Medulla oblongata (tissue), 1 donor: ENCODE data around the gene FGF12.

ENCODE experiments used
- DNase-seq: peaks from one replicate; pipeline ENCODE4 v3.0.0-alpha.2; 2015; ENCODE audit errors: extremely low spot score

Gene FGF12

DNA sequence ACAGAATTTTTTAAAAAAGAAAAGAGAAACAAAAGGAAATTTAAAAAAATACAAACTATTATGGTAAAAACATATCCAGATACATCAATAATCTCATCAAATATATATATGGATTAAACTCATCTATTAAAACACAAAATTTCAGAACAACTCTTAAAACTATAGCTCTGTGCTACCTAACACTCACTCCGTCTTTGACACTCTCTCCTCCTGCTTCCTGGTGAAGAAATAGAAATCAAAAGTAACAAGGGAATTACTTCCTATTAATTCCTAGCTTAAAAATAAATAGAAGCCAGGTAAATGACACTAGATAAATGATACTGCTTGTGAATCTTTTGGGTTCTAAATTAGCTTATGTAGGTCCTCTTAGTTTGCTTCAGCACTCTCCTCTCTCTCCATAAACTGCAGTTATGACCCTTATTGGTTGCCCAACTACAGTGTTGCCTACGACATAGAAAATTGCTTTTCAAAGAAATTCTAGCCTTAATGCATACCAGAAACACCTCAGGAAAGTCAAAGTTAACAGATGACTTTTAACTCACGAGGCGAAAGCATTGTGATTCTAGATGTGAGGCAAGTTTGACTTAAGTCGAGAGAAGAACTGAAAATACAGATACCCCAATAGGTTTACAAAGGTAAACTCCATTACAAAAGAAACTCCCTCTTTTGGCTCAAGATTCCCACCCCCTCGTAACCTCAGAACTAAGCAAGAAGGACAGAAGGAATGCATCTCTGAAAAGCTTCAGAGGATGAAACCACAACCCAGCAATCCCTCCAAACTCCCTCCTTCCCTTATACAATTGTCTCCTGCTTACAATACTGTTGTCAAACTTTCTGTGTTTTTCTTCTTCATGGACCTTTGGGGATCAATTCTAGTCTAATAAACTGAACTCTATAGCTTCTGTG lies 394.7 kb downstream of the FGF12 start:
- no peak for DNase-seq

DNA sequence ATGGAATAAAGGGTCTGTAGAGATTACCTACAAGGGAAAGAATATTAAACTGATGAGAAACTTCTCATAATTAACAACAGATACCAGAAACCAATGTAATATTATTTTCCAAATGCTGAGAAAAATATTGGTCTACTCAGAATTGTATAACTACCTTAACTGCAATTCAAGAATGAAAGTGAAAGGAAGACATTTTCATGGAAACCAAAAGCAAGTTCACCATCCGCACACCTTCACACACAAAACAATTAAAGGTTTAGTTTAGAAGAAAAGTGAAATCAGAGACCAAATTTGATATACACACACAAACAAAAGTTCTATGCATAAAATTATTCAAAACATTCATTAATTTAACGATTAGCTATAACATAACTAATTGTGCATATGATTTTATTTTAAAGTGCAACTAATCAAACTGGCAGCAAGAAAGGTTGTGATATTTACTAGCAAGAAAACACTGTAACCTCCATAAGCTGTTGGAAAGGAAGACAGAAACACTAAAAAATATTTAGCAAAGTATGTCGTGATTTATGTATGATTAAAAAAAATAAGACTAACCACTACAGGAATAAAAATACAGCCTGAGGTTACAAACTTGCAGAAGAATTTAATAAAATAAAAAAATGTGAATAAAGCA lies 395.5 kb downstream of the FGF12 start:
- no peak for DNase-seq

DNA sequence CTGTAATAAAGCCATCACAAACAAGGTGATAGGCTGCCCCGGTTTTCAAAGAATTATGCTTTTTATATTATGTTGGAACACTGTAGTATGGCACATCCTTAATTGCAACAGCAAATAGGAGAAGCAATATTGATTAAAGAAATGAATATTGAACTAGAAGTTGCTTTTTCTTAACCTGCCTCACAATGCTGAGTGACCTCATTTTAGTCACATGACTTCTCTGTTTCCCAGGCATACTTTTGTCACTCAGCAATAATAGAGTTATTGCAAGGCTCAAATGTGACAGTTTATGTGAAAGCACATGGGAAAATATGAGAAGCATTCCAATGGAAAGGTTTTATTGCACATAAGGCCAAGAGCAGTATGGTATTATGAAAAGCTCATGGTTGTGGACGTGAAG lies 400.7 kb downstream of the FGF12 start:
- no peak for DNase-seq

- DNase-seq: no peak
Measured at GRCh38 chr3:192317564-192317963, 409.8 kb downstream of the FGF12 start.

- no peak for DNase-seq
Measured at GRCh38 chr3:192313605-192314004, 413.7 kb downstream of the FGF12 start.

GRCh38 chr3:192307631-192308030 lies 419.7 kb downstream of the FGF12 start:
- no peak for DNase-seq

GRCh38 chr3:192303235-192303634 lies 424.1 kb downstream of the FGF12 start:
- DNase-seq: no peak

GRCh38 chr3:192302721-192303120 lies 424.6 kb downstream of the FGF12 start:
- no peak for DNase-seq

DNA sequence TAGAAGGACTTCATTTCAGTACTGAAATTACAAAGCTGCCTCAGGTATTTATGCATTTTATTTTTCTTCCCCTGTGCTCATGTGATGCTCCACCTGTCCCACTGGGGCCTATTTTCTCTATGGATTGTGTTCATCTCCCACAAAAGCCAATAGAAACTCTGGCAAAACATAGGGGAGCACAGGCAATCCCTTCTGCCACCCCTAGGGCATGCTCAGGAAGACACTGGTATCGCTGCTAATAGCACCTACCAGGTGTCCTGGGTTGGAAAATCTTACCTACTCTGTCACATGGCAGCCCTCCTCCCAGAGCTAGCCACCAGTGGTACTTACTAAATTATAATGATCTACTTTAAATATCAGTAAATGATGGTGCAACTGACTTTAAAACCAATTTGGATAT lies 427.4 kb downstream of the FGF12 start:
- no peak for DNase-seq

DNA sequence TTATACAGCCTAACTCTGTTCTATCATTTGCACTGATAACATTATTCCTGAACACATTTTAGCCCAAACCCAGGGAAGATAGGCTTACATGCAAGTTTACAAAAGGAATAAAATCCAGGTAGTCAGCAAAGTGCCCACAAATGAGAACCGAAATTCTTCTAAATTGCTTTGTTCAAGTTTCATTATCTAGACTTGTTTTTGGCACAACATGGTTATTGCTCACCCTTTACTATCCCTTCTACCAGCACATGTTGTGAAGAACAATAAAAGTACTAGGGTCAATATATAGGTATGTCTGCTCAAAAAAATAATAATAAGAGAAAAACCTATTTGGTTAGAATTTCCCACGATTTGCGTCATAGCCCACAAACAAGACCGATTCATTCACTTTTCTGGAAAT lies 430.5 kb downstream of the FGF12 start:
- no peak for DNase-seq

DNA sequence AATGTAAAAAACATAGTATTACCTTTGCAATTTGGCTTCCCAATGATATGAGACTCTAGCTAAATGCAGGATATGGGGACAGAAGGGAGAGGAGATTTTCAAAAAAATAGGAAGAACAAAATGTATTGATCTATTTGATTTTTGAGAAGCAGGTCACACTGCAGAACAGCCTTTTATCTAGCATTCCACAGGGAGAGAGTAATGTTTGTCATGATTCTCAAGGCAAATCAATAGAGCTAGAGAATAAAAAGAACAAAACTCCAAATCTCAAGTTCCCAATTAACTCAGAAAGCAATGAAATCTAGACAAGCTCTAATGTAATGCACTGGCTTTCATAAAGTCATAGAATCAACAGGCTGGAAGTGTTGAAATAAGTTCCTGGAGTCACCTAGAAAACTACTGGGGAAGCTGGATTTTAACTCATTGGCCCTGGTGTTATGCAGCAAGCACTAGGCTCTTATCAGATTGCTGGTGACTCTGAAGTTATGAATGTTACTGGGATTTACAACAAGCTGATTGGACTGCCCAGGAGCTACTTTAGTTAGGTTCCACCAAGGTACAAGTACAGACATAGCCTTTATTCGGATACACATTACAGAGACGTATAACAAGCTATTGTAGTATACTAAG lies 442.8 kb downstream of the FGF12 start:
- no peak for DNase-seq

- DNase-seq: no peak
Measured at GRCh38 chr3:192281207-192281880, 446.0 kb downstream of the FGF12 start.

DNA sequence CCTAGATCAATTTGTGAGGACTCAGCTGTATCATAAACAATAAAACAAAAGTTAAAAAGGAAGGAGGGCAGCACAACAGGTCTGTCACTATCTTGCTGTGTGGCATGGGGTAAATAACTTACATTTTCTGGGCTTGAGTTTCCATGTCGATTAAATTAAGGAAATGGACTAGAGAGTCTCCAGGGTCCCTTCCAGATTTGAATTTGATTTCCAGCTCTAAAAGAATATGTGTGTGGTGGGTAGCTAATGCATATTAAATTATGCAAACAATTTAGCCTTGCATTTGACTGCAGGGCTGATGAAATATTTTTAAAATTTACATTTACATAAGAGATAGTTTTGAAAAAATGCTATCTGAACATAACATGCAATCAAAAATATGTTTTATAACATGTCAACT lies 447.7 kb downstream of the FGF12 start:
- DNase-seq: no peak

- DNase-seq: no peak
Measured at GRCh38 chr3:192277477-192277876, 449.9 kb downstream of the FGF12 start.

GRCh38 chr3:192275741-192276355 lies 451.5 kb downstream of the FGF12 start:
- DNase-seq: no peak

DNA sequence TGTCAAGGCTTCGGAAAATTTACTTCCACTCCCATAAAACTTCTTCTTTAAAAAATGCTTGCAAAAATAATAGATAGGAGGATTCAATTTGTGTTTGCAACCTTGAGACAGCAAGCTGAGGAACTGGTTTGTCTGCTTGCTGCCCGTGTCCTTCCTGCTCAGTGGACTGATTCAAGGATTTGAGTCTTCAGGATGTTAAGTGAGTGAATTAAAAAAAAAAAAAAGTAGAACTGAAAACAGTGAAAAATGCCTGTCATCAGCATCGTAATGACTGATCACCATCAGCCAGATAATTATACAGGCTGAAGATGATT lies 453.7 kb downstream of the FGF12 start:
- no peak for DNase-seq

- DNase-seq: no peak
Measured at GRCh38 chr3:192273001-192273696, 454.2 kb downstream of the FGF12 start.

DNA sequence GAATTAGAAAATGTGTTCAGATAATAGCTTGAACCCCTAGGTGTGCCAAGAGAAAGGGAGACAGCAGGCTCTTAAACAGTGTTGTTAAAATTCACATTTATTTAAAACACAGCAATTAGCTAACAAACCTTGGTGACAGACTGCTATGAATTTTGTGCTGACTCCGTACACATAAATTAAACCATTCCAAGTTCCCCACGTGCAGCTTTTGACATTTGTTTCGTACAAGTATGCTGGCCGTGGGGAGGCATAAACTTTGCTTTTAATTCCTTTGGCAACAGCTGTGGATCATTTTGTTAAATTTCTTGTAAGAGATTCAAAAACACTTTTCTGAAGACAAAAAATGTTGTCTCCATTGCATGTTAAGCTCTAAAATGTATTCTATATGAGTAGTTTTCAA lies 465.3 kb downstream of the FGF12 start:
- DNase-seq: no peak

- no peak for DNase-seq
Measured at GRCh38 chr3:192261135-192261534, 466.2 kb downstream of the FGF12 start.

GRCh38 chr3:192260116-192261010 lies 467.0 kb downstream of the FGF12 start:
- no peak for DNase-seq
